ELR (cell line): Measurements from ENCODE around the gene ZMIZ1.

Source experiments
- DNase-seq: peaks from one replicate; pipeline ENCODE4 v3.0.0-alpha.2; 2015; ENCODE audit warnings: low read depth

The ZMIZ1 gene

GRCh38 chr10:79082035-79082373 lies 13.2 kb downstream of the ZMIZ1 start:
- no peak for DNase-seq

GRCh38 chr10:79082631-79083596 lies 14.1 kb downstream of the ZMIZ1 start:
- peak; percentile 51 for DNase-seq

GRCh38 chr10:79084012-79084971 lies 15.5 kb downstream of the ZMIZ1 start:
- DNase-seq: peak; percentile 77

DNA sequence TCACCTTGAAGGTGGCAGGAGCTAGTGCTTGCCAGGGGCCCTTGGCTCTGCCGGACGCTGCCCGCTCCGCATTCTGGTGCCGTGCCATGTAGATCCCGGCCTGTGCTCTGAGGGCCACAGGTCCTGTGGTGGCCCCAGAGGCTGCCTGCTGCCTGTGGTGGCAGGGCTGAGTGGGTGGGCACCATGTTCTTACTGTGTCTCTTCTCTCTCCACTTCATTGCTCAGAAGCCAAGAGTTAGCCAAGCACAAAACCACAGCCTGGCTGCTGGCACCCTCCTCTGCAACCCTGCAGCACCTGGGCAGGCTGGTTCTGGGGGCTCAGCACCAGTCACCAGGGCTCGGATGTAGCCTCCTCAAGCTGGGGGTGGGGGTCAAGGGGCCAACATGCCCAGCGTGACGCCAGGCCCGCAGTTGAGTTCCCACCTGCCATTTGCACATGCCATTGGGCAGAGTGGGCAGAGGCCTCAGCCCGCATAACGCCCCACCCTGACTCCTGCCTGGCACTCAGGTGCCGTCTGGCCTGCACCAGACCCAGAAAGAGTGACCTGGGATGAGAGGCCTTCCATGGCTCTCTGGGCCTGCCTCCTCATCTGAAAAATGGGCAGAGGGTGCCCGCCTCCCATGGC lies 16.3 kb downstream of the ZMIZ1 start:
- DNase-seq: no peak

DNA sequence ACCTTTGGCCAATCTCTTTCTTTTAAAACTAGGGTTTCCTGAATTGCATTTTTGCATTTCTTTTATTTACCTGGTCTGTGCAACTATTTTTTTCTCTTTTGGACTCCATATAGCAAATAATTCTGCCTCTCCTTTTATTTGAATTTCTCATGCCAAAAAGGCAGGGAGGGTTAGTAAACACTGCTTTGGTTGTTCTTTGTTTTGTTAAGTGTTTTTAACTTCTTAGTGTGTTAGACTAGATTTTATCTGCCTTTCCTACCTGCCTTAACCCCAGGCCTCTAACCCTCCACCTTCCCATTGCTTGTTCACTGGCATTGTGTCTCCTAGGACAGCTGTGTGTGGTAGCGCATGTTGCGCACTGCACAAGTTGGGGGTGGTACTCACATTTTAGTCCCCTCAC lies 18.1 kb downstream of the ZMIZ1 start:
- no peak for DNase-seq

- no peak for DNase-seq
These were observed 19.0 kb downstream of the ZMIZ1 start for GRCh38 chr10:79087721-79088120.

- DNase-seq: no peak
These were observed 19.4 kb downstream of the ZMIZ1 start for GRCh38 chr10:79088176-79088575.

DNA sequence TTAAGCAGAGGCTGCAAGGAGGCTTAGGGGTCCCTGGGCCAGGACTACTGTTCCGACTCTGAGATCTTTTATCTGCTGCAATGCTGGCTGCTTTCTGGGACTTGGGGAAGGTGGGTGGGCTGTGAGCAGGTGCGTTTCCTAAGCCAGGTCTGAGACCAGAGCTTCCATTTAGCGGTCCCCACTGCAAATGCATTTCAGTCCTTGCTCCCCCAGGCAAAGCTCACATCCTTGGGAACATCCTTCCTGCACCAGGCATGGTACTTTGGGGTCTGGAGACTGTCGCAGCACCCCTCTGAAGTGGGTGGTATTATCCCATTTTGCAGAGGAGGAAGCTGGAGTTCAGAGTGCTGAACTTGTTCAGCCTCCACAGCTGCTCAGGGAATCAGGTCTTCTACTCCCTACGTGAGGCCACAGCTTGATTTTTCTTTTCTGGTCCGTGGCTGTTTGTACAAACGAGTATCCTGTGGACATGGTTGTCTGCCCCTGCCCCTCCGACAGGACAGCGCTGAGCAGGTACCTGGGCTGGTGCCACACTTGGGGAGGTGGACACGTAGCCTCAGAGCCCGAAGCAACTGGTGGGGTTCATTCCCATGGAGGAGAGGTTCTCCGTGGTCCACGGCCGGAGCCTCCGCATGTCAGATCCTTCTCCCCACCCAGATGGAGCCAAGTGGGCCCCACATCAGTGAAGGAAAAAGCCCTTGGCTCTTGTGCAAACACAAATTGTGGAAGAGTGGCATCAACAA lies 20.0 kb downstream of the ZMIZ1 start:
- no peak for DNase-seq

- DNase-seq: no peak
These were observed 20.9 kb downstream of the ZMIZ1 start for GRCh38 chr10:79089632-79090031.

- DNase-seq: no peak
These were observed 21.5 kb downstream of the ZMIZ1 start for GRCh38 chr10:79090134-79090803.

GRCh38 chr10:79092292-79092896 lies 23.6 kb downstream of the ZMIZ1 start:
- DNase-seq: no peak

GRCh38 chr10:79093658-79094411 lies 25.1 kb downstream of the ZMIZ1 start:
- DNase-seq: no peak

DNA sequence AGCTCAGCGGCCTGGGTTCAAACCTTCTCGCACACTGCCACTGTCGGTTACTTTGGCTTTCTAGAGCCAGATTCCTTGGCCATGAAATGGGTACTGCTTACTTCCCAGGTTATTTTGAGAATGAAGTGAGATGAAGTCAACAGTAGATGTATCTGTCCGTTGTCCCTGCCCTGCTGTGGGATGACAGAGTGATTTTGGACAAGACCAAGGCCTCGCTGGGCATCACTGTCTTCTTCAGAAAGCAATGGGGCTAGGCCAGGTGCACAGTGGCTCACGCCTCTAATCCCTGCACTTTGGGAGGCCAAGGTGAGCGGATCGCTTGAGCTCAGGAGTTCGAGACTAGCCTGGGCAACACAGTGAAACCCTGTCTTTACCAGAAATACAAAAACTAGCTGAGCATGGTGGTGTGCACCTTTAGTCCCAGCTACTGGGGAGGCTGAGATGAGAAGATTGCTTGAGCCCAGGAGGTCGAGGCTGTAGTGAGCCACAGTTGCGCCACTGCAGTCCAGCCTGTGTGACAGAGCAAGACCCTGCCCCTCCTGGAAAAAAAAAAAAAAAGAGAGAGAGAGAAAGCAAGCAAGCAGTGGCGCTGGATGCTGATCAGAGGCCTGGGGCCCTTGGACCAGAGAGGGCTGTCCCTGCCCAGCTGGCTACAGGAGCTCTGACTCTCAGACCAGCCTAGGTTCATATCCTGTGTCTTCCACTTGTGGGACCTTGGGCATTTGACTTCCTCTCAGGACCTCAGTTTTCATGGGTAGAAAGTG lies 25.8 kb downstream of the ZMIZ1 start:
- no peak for DNase-seq

- DNase-seq: no peak
These were observed 26.6 kb downstream of the ZMIZ1 start for GRCh38 chr10:79095316-79095715.

DNA sequence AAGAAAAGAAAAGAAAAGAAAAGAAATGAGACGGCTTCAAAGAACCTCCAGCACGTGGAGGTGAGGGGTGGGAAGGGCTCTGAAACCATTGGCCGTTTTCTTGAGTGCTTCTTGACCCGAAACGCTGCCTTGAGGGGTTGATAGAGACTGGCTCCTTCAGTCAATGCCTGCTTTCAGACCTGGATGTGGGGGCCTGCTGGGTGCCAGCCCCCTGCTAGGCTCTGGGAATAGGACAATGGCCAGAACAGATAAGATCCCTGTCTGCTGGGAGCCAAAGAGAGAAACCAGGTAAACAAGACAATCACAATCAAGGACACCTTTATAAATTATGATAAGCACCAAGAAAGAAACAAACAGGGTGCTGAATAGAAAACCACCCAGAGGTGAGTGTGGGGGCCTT lies 27.7 kb downstream of the ZMIZ1 start:
- no peak for DNase-seq

DNA sequence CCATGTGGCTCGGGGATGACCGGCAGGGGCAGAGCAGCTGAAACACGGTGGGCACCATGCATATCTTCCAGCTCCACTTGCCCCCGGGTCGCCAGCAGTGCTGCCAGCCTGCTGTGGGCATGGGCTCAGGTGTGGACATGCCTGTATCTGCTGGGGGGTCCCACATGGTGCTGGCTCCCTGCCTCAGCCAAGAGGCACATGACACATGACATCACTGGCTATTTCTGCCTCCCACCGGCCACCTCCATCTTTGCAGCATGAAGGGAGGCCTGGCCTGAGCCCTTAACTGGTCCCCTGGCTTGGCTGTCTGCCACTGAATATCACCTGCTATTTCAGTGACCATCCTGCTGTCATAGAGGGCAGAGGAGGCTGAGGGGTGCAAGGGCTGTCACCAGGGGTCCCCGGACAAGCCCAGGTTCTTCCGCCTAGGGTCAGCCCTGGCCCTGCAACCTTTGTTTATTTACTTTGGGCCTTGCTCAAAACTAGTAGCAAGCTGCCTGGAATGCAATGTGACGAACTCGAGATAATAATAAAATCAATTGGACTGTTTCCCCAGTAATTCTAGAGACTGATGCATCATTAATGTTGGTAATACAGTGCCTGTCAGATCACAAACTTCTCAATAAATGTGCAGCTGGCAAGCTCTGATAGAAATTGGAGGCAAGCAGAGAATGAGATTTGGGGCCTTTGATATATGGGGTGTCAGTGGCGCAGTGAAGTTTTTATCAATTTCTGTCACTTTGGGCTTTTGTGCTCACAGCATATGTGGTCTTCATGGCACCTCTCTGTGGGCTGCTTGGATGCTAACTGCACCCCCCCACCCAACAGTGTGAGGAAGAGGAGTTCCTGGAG lies 28.5 kb downstream of the ZMIZ1 start:
- DNase-seq: peak; percentile 40

- DNase-seq: no peak
These were observed 29.3 kb downstream of the ZMIZ1 start for GRCh38 chr10:79098061-79098460.

GRCh38 chr10:79098596-79099015 lies 29.8 kb downstream of the ZMIZ1 start:
- peak; percentile 35 for DNase-seq
